K562 (cell line): ENCODE data around the gene TASP1. TPM values are rescaled to one million over a fixed set of nuclear protein-coding genes. Genes with fewer than 3 reads are reported as not detected.

Source experiments
- ATAC-seq: fragments of 200-7000 bp; cut with Tn5 transposase; 3 replicates; pipeline ENCODE4 v1.9.1; 2020; ENCODE audit warnings: moderate library complexity
- BruUV-seq: library from RNA; stranded (reverse); fragments of 400-500 nt; replicated peaks from 2 replicates; lab custom pipeline; 2021; lab: Mats Ljungman, UMichigan
- CTCF ChIA-PET: fragments of 300-600 bp; formaldehyde crosslinking; extraction: SDS; loops from one replicate; lab custom pipeline; 2021; ENCODE audit warnings: low intra/inter-chr PET ratio; lab: Yijun Ruan, JAX
- POLR2A ChIA-PET: fragments of 300-600, 350-650 bp; sonication (Branson Sonifier 250); formaldehyde crosslinking; extraction: SDS; loops from one replicate; lab custom pipeline; 2021; ENCODE audit warnings: antibody characterized with exemption, inconsistent platforms; lab: Yijun Ruan, JAX
- DNase-seq, 4 experiments: peaks; one replicate each; pipeline versions ENCODE4 v3.0.0 to v3.0.0-alpha.2; 2011 to 2018; ENCODE audit warnings: low spot score in 3 of 4, mixed read lengths in 3 of 4; ENCODE audit errors: extremely low read depth in 1 of 4
- FAIRE-seq: peaks from 2 replicates; lab custom pipeline; 2011; peaks lifted over from hg19 to GRCh38; lab: Jason Lieb, UNC
- H2AFZ ChIP-seq: 2 replicates; pipeline ENCODE4 v1.6.0; 2011; ENCODE audit warnings: low read depth, low read length, control low read depth, inconsistent platforms
- H3K27ac ChIP-seq: fragments of 200-600 bp; 3 replicates; pipeline ENCODE4 v1.8.0; 2011; ENCODE audit warnings: low read depth, mild to moderate bottlenecking, control low read depth, inconsistent platforms, low read length, moderate library complexity, mixed read lengths; ENCODE audit errors: extremely low read depth
- H3K27me3 ChIP-seq, 2 experiments: fragments of 300-600 bp in 1 of 2; 2 replicates in 1 of 2; 3 replicates in 1 of 2; pipeline versions ENCODE4 v1.6.0 to v1.8.0; 2011; ENCODE audit warnings: inconsistent platforms in 2 of 2, low read length in 2 of 2, mild to moderate bottlenecking in 1 of 2, mixed read lengths in 1 of 2, moderate library complexity in 1 of 2; ENCODE audit not compliant: control insufficient read depth in 2 of 2, insufficient read depth in 2 of 2
- H3K36me3 ChIP-seq: fragments of 300-600 bp; 3 replicates; pipeline ENCODE4 v1.8.0; 2011; ENCODE audit warnings: mild to moderate bottlenecking, low read length, inconsistent platforms; ENCODE audit not compliant: control insufficient read depth, insufficient read depth
- H3K4me1 ChIP-seq, 2 experiments: fragments of 200-600 bp in 1 of 2; replicated peaks in 1 of 2; 2 replicates in 1 of 2; 3 replicates in 1 of 2; pipeline versions ENCODE4 v1.5.1 to v1.8.0; 2011; ENCODE audit warnings: inconsistent platforms in 2 of 2, low read length in 2 of 2, mild to moderate bottlenecking in 1 of 2, mixed read lengths in 1 of 2, moderate library complexity in 1 of 2; ENCODE audit not compliant: control insufficient read depth in 2 of 2, insufficient read depth in 2 of 2
- H3K4me2 ChIP-seq: 2 replicates; pipeline ENCODE4 v1.6.1; 2011; ENCODE audit warnings: low read length, control low read depth, inconsistent platforms, mixed read lengths; ENCODE audit not compliant: insufficient read depth
- H3K4me3 ChIP-seq: fragments of 200-600 bp; sonication (generic), shearing (Covaris generic); 2 replicates; pipeline ENCODE4 v1.5.1; 2016; ENCODE audit warnings: control low read depth, inconsistent platforms
- H3K79me2 ChIP-seq: fragments of 200-600 bp; 3 replicates; pipeline ENCODE4 v1.8.0; 2011; ENCODE audit warnings: low read length, inconsistent platforms; ENCODE audit not compliant: control insufficient read depth, insufficient read depth
- H3K9ac ChIP-seq, 2 experiments: 2 replicates each; pipeline versions ENCODE4 v1.6.0 to v1.6.1; 2011; ENCODE audit warnings: low read depth in 2 of 2, low read length in 2 of 2, control low read depth in 1 of 2, inconsistent platforms in 1 of 2, mild to moderate bottlenecking in 1 of 2, mixed read lengths in 1 of 2; ENCODE audit not compliant: insufficient read depth in 1 of 2
- H3K9me1 ChIP-seq: one replicate; pipeline ENCODE4 v1.6.0; 2011; ENCODE audit warnings: inconsistent platforms, mild to moderate bottlenecking, low read length, moderate library complexity; ENCODE audit not compliant: control insufficient read depth, insufficient read depth
- H3K9me3 ChIP-seq: replicated peaks from 2 replicates; pipeline ENCODE4 v1.5.1; 2011; ENCODE audit warnings: low read depth, low read length, inconsistent platforms; ENCODE audit not compliant: control insufficient read depth, insufficient read depth
- H4K20me1 ChIP-seq: replicated peaks from 2 replicates; pipeline ENCODE4 v1.6.1; 2011; ENCODE audit warnings: low read length, inconsistent platforms, mixed read lengths; ENCODE audit not compliant: control insufficient read depth, insufficient read depth
- ESRRB ChIP-seq: fragments of 250-450 bp; sonication (Bioruptor Pico); IDR thresholded peaks from 2 replicates; pipeline ENCODE4 v1.5.0; 2020; ENCODE audit warnings: mild to moderate bottlenecking, moderate library complexity, borderline replicate concordance
- ETV6 ChIP-seq, 3 experiments: fragments of 150-350 bp in 1 of 3; sonication (generic) in 1 of 3; formaldehyde crosslinking in 1 of 3; IDR thresholded peaks; 2 replicates each; pipeline versions ENCODE4 v1.6.1 to v1.8.0; 2014 to 2022; ENCODE audit warnings: borderline replicate concordance in 2 of 3, low read depth in 2 of 3, antibody characterized with exemption in 1 of 3, low read length in 1 of 3, mild to moderate bottlenecking in 1 of 3, missing genetic modification reagents in 1 of 3
- FOXO4 ChIP-seq: fragments of 450-650 bp; formaldehyde crosslinking; IDR thresholded peaks from 2 replicates; pipeline ENCODE4 v1.4.0; 2020; ENCODE audit warnings: mild to moderate bottlenecking, moderate library complexity
- HNRNPUL1 ChIP-seq: fragments of 200-400 bp; formaldehyde crosslinking; IDR thresholded peaks from 2 replicates; pipeline ENCODE4 v1.6.1; 2017; ENCODE audit warnings: low read length
- WGBS: fragments of 100-300 bp; shearing (Covaris generic); methylation state at CpG from one replicate; pipeline ENCODE4 v1.1.6; 2016; ENCODE audit warnings: low coverage, mixed read lengths; ENCODE audit not compliant: insufficient coverage; ENCODE audit errors: missing lambda C conversion rate; 5-methylcytosine and 5-hydroxymethylcytosine counted together
- in situ Hi-C: fragments of 300-500 bp; cut with MboI; formaldehyde crosslinking; loops from 4 replicates; pipeline ENCODE4 v1.15.0; 2018; ENCODE audit warnings: inconsistent platforms, mixed read lengths
- intact Hi-C: fragments of 100-400 bp; cut with micrococcal nuclease; formaldehyde crosslinking; loops from 2 replicates; pipeline ENCODE4 v1.14.2; 2022
- polyA plus RNA-seq, 8 experiments: library from polyadenylated mRNA; depleted of rRNA in 4 of 8; stranded (reverse) in 5 of 8; unstranded in 3 of 8; fragments of >200 nt; fragmentation: Nextera tagmentation in 2 of 8; fragmentation: Illumina TruSeq in 1 of 8; extraction: Ambion mirVana in 2 of 8; extraction: Trizol in 1 of 8; gene quantifications; 2 replicates each; pipeline versions ENCODE4 v1.2.1 to v1.2.3, GENCODE V29; 2011 to 2014; ENCODE audit warnings: inconsistent platforms in 1 of 8, missing spikeins in 1 of 8
- total RNA-seq, 7 experiments: library from RNA; depleted of rRNA in 6 of 7; stranded (reverse); fragments of >200 nt in 6 of 7; fragmentation: Illumina TruSeq in 2 of 7; extraction: Trizol in 2 of 7; gene quantifications; 2 replicates each; pipeline versions ENCODE4 v1.2.1 to v1.2.3, GENCODE V29; 2011 to 2021; ENCODE audit warnings: low replicate concordance in 1 of 7

TASP1 gene
- total and polyA plus RNA-seq, 9 of the 15 experiments (the other 6 are each of a cell fraction or from before 2014, with no cell fraction given), result 3.7 to 10.6 (median 6.4) TPM

GRCh38 chr20:13571662-13572061 lies 67.1 kb downstream of the TASP1 start:
- H3K9me3 ChIP-seq, result no peaks in the 10 kb centered on the region
- H3K4me3 ChIP-seq, result no peak overlapping the region
- no peaks in the 10 kb centered on the region for H3K4me1 ChIP-seq
- BruUV-seq, result no TSS peak
- ChIA-PET CTCF (no interaction called here), POLR2A (no interaction called here)
- intact Hi-C loops, result no loop called here
- H3K79me2 ChIP-seq, result no peaks in the 10 kb centered on the region
- no peaks in the 10 kb centered on the region for H3K27me3 ChIP-seq
- H3K4me2 ChIP-seq, result no peak overlapping the region
- ATAC-seq (no peak), FAIRE-seq (no peak), DNase-seq (no peak)
- TF ChIP-seq ESRRB (CRISPR knock-in tag) (no peak), FOXO4 (no peak), ETV6 (IDR thresholded peaks at IDR 0.05; ENCODE audit: borderline replicate concordance in 1 of 2, low read depth in 2 of 2, low read length in 1 of 2) (no peak), ETV6 (CRISPR knock-in tag; IDR thresholded peaks at IDR 0.05; ENCODE audit: borderline replicate concordance) (no peak), HNRNPUL1 (no peak)
- TF ChIP-seq, all 486 proteins: peak for 0
- Histone ChIP-seq H3K27ac (no peak overlapping the region), H3K9ac (no peak overlapping the region), H3K36me3 (no peaks in the 10 kb centered on the region), H2AFZ (no peak overlapping the region), H3K9me1 (no peaks in the 10 kb centered on the region), H4K20me1 (no peaks in the 10 kb centered on the region)
- 82% methylated on average over 2 of the region's 2 CpGs for WGBS
- in situ Hi-C loops, result no loop called here
